Stomach smooth muscle (tissue), 2 donors: ENCODE results near the gene ACER3.
"Not testable (repeated sequence)": the region's sequence is repeated elsewhere in the genome, so short reads cannot be mapped to it uniquely, and the experiment has no call there.

ENCODE experiments used
- H3K27ac ChIP-seq: one replicate; pipeline ENCODE4 v1.7.0; 2013; ENCODE audit warnings: mild to moderate bottlenecking, low read length, inconsistent platforms
- H3K27me3 ChIP-seq, 2 donors: one replicate each; pipeline ENCODE4 v1.7.0; 2013; ENCODE audit warnings: low read length in 2 of 2; ENCODE audit not compliant: insufficient read depth in 2 of 2, control insufficient read depth in 1 of 2
- H3K36me3 ChIP-seq, 2 donors: one replicate each; pipeline ENCODE4 v1.7.0; 2013; ENCODE audit warnings: low read length in 2 of 2; ENCODE audit not compliant: control insufficient read depth in 2 of 2, insufficient read depth in 2 of 2
- H3K4me1 ChIP-seq: one replicate; pipeline ENCODE4 v1.7.0; 2013; ENCODE audit warnings: low read length; ENCODE audit not compliant: control insufficient read depth, insufficient read depth
- H3K4me3 ChIP-seq, 2 donors: one replicate each; pipeline ENCODE4 v1.7.0; 2013; ENCODE audit warnings: low read length in 2 of 2
- H3K9ac ChIP-seq, 2 donors: one replicate each; pipeline ENCODE4 v1.7.0; 2013; ENCODE audit warnings: low read length in 2 of 2, mild to moderate bottlenecking in 1 of 2
- H3K9me3 ChIP-seq, 2 donors: one replicate each; pipeline ENCODE4 v1.7.0; 2013; ENCODE audit warnings: low read length in 2 of 2; ENCODE audit not compliant: control insufficient read depth in 2 of 2
- donor health status: healthy.
- donor health status: Pancreatic carcinoma.

The ACER3 gene

GRCh38 chr11:77059806-77060205 lies 199.1 kb downstream of the ACER3 start:
- Histone ChIP-seq H3K27ac (no peak overlapping the region), H3K36me3 (no peaks in the 10 kb centered on the region), H3K4me1 (no peaks in the 10 kb centered on the region), H3K9ac (no peak overlapping the region), H3K9me3 (peaks cover 0 to 3% of the 10 kb centered on the region in 2 donors), H3K27me3 (no peaks in the 10 kb centered on the region), H3K4me3 (no peak overlapping the region)

GRCh38 chr11:77060234-77060633 lies 199.5 kb downstream of the ACER3 start:
- no peaks in the 10 kb centered on the region for H3K27me3 ChIP-seq
- peaks cover 0 to 3% of the 10 kb centered on the region in 2 donors for H3K9me3 ChIP-seq
- H3K36me3 ChIP-seq: no peaks in the 10 kb centered on the region
- H3K4me3 ChIP-seq: no peak overlapping the region
- H3K9ac ChIP-seq: no peak overlapping the region
- no peak overlapping the region for H3K27ac ChIP-seq
- H3K4me1 ChIP-seq: no peaks in the 10 kb centered on the region

GRCh38 chr11:77061258-77061657 lies 200.5 kb downstream of the ACER3 start:
- H3K27ac ChIP-seq, H3K4me1 ChIP-seq, H3K9me3 ChIP-seq: not testable (repeated sequence)

GRCh38 chr11:77062924-77063323 lies 202.2 kb downstream of the ACER3 start:
- Histone ChIP-seq H3K4me3 (no peak overlapping the region), H3K9me3 (no peaks in the 10 kb centered on the region), H3K27me3 (no peaks in the 10 kb centered on the region), H3K36me3 (no peaks in the 10 kb centered on the region), H3K4me1 (peaks cover 17% of the 10 kb centered on the region), H3K9ac (no peak overlapping the region), H3K27ac (no peak overlapping the region)

More at GRCh38 chr11:77061258-77061657, 200.5 kb downstream of the ACER3 start:
- not testable (repeated sequence) for H3K27me3 ChIP-seq, H3K4me3 ChIP-seq, H3K9ac ChIP-seq, H3K36me3 ChIP-seq

GRCh38 chr11:77063407-77063806 lies 202.7 kb downstream of the ACER3 start:
- no peak overlapping the region for H3K4me3 ChIP-seq
- H3K9ac ChIP-seq: no peak overlapping the region
- H3K9me3 ChIP-seq: no peaks in the 10 kb centered on the region
- H3K27me3 ChIP-seq: no peaks in the 10 kb centered on the region
- no peaks in the 10 kb centered on the region for H3K36me3 ChIP-seq
- H3K4me1 ChIP-seq: peaks cover 19% of the 10 kb centered on the region
- H3K27ac ChIP-seq: no peak overlapping the region

- Histone ChIP-seq H3K4me3 (no peak overlapping the region), H3K36me3 (no peaks in the 10 kb centered on the region), H3K4me1 (peaks cover 19% of the 10 kb centered on the region), H3K9me3 (no peaks in the 10 kb centered on the region), H3K27me3 (no peaks in the 10 kb centered on the region), H3K9ac (no peak overlapping the region), H3K27ac (no peak overlapping the region)
Measured at GRCh38 chr11:77063861-77064260, 203.1 kb downstream of the ACER3 start.

DNA sequence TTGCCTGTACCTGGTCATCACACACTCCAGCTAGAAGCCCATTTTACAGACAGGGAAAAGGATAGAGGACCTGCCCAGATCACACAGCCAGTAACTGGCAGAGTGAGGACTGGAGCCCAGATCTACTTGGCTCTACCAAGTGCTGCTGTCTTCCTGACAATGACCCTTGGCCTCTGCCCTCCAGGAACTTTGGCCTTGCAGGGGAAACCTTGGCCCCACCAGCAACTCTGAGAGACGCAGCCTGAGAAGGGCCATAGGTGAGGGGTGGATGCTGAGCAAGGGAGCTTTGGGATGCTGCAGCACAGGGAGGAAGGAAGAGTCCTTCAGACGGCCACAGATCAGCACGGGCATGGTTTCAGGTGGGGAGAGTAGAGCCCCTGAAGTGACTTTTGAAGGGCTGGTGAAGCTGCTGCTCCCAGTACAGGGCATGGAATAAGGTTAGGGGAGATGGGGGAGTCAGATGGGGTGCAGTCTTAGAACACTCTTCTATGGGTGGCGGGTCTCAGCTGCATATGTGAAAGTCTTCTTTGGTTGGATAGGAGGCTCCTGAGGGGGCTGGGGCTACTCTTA lies 204.0 kb downstream of the ACER3 start:
- H3K9ac ChIP-seq: no peak overlapping the region
- no peaks in the 10 kb centered on the region for H3K9me3 ChIP-seq
- H3K4me3 ChIP-seq: no peak overlapping the region
- peaks cover 23% of the 10 kb centered on the region for H3K4me1 ChIP-seq
- no peaks in the 10 kb centered on the region for H3K27me3 ChIP-seq
- no peak overlapping the region for H3K27ac ChIP-seq
- H3K36me3 ChIP-seq: no peaks in the 10 kb centered on the region

DNA sequence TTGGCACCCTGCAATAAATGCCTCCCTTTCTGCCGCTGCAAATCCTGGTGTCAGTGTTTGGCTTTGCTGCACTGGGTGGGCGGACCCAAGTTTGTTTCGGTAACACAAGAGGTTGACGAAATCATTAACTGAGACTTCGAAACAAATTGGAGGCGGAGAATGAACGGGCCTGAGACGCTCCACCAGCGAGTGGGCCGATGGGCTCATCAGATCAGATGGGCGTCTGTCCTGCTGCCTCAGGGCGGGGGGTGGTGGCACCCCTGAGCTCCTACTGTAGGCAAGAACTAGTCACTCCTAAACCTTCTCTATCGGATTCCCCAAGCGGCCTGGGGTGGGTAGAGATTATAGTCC lies 205.1 kb downstream of the ACER3 start:
- Histone ChIP-seq H3K27ac (peak overlapping the region; percentile 88), H3K9ac (peak overlapping the region; percentile 80 to 84), H3K4me3 (peak overlapping the region; percentile 43 to 79), H3K36me3 (no peaks in the 10 kb centered on the region), H3K27me3 (no peaks in the 10 kb centered on the region), H3K4me1 (peaks cover 28% of the 10 kb centered on the region), H3K9me3 (no peaks in the 10 kb centered on the region)

GRCh38 chr11:77066229-77067042 lies 205.7 kb downstream of the ACER3 start, which contains the start of gene CAPN5:
Gene CAPN5, plus strand, starts transcription at chr11:77066971. Its CDS starts 17,916 bp downstream, at chr11:77084887.
- Histone ChIP-seq H3K9ac (peak within 1 kb of the TSS; percentile 80 to 84), H3K27me3 (no peaks in the 10 kb centered on the region), H3K4me3 (peak within 1 kb of the TSS; percentile 75 to 79), H3K4me1 (peaks cover 32% of the 10 kb centered on the region), H3K9me3 (no peaks in the 10 kb centered on the region), H3K27ac (peak within 1 kb of the TSS; percentile 88), H3K36me3 (no peaks in the 10 kb centered on the region)

DNA sequence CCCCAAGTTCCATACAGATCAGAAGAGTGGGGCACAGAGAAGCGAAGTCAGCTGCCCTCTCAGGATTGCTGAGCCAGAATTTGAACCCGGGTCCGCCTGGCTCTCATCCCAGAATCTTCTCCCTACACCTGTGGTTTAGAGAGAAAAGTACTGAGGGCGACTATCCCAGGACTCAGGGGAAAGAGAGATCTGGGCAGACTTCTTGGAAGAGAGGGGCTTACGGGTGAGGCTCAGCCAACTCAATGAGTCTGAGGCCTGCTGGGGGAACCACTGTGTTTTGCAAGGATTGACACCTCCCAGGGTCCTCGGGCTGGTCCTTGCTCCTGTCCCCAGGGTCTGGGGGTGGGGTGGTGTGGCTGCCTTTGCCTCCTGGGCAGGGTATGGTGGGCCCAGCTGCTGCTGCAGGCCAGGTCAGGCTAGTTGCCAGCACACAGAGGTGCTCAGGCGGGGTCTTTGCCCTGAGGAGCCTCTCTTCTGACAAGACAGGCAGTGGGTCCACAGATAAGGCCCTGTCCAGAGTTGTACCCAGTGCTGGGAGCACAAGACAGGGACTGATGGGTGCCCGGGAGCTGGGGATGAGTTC lies 207.2 kb downstream of the ACER3 start:
- Histone ChIP-seq H3K9me3 (no peaks in the 10 kb centered on the region), H3K36me3 (no peaks in the 10 kb centered on the region), H3K4me3 (peak overlapping the region; percentile 75 to 79), H3K4me1 (peaks cover 46% of the 10 kb centered on the region), H3K27ac (no peak overlapping the region), H3K27me3 (no peaks in the 10 kb centered on the region), H3K9ac (peak overlapping the region; percentile 66)
